H7 (cell line): ENCODE results near the gene PLVAP. TPM values are rescaled to one million over a fixed set of nuclear protein-coding genes. Genes with fewer than 3 reads are reported as not detected.

ENCODE experiments used
- DNase-seq: peaks from one replicate; pipeline ENCODE4 v3.0.0; 2012
- H3K27me3 ChIP-seq: 2 replicates; pipeline ENCODE4 v1.6.0; 2011; ENCODE audit warnings: mild to moderate bottlenecking, low read length; ENCODE audit not compliant: control insufficient read depth, insufficient read depth
- H3K36me3 ChIP-seq: replicated peaks from 2 replicates; pipeline ENCODE4 v1.5.1; 2011; ENCODE audit warnings: low read length; ENCODE audit not compliant: control insufficient read depth, insufficient read depth
- H3K4me3 ChIP-seq: 2 replicates; pipeline ENCODE4 v1.5.1; 2011; ENCODE audit warnings: low read depth, mild to moderate bottlenecking, control low read depth, low read length, moderate library complexity; ENCODE audit not compliant: insufficient read depth
- total RNA-seq: library from RNA; depleted of rRNA; stranded (reverse); fragments of >200 nt; shearing (Covaris generic); gene quantifications from 2 replicates; pipeline ENCODE4 v1.2.3, GENCODE V29; 2014

PLVAP gene
- total RNA-seq, 1 experiment from 2014 or later, result not detected

DNA sequence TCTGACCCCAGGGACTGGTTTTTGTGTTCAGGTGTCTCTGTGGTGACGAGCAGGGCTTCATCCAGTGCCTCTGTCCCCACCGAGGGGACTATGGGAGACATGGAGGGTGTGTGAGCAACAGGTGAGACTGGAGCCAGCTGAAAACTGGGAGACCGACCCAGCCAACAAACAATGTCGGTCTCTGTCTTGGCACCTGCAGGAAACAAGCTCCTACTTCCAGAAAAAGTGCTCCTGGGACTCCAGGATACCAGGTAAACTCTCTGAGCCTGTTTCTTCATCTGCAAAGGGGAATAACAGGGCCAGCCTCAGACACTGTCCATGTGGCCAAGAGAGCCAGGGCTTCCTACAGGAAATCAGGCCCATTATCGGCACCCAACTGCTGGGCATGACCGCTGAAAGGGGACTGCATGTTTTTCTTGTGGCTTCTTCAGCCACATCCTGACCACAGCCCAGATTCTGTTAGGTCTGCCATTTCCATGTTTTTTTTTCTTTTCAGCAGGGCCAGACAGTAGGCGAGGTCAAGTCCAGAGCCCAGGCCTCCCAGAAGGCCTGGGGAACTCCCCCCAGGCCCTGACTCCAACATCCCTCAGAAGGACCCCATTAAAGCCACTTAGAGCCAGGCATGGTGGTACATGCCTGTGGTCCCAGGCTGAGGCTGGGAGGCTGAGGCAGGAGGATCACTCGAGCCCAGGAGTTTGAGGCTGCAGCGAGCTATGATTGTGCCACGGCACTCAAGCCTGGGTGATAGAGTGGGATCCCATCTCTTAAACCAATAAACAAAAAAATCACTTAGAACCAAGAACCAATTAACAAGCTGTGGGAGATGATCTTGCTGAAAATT, 29.1 kb upstream of the PLVAP start:
- no peak for DNase-seq
- peaks cover 3% of the 10 kb centered on the region; the same call in 1 of the 2 replicates for H3K36me3 ChIP-seq
- H3K4me3 ChIP-seq, result peak overlapping the region; percentile 8; the same call in 1 of the 2 replicates
- H3K27me3 ChIP-seq, result no peaks in the 10 kb centered on the region

- Histone ChIP-seq H3K36me3 (peaks cover 3% of the 10 kb centered on the region; the same call in 1 of the 2 replicates), H3K27me3 (no peaks in the 10 kb centered on the region), H3K4me3 (peak within 1 kb of the TSS; percentile 57)
- DNase-seq, result peak; percentile 87
Measured at GRCh38 chr19:17405250-17406045, 28.3 kb upstream of the PLVAP start, which contains the start of gene BST2. BST2 (minus strand) TSS chr19:17405630; CDS start chr19:17405575, 55 bp downstream.

DNA sequence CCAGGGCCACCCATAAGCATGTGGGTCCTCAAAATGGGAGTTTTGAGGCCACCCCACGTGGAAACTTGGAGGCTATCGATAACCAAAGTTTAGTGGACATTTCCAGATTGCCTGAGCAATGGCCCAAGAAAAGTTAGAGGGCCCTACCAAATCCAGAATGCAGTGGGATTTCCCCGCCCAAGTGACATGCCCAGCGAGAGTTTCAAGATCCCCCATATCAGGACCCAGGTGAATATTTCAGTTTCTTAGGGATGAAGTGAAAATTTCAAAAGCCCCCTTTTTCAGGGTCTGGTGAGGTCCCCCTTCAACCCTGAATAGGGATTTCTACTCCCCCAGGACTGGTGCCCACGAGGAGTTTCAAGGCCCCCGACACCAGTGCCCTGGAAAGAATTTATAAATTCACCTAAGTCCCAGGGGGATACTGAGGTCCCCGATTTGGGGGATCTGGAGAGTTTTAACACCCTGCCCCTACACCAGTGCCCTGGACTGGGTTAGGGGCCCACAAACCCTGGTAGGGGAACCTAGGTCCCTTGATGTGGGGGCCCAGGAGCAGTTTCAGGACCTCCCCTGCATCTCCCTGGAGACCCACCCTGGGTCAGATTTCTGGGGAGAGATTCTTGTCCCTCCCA, 27.6 kb upstream of the PLVAP start:
- Histone ChIP-seq H3K27me3 (no peaks in the 10 kb centered on the region), H3K4me3 (peak overlapping the region; percentile 57), H3K36me3 (peaks cover 3% of the 10 kb centered on the region)
- no peak for DNase-seq

GRCh38 chr19:17404015-17404414, 26.9 kb upstream of the PLVAP start:
- Histone ChIP-seq H3K36me3 (peaks cover 3% of the 10 kb centered on the region), H3K27me3 (no peaks in the 10 kb centered on the region), H3K4me3 (peak overlapping the region; percentile 57)
- peak; percentile 82 for DNase-seq

DNA sequence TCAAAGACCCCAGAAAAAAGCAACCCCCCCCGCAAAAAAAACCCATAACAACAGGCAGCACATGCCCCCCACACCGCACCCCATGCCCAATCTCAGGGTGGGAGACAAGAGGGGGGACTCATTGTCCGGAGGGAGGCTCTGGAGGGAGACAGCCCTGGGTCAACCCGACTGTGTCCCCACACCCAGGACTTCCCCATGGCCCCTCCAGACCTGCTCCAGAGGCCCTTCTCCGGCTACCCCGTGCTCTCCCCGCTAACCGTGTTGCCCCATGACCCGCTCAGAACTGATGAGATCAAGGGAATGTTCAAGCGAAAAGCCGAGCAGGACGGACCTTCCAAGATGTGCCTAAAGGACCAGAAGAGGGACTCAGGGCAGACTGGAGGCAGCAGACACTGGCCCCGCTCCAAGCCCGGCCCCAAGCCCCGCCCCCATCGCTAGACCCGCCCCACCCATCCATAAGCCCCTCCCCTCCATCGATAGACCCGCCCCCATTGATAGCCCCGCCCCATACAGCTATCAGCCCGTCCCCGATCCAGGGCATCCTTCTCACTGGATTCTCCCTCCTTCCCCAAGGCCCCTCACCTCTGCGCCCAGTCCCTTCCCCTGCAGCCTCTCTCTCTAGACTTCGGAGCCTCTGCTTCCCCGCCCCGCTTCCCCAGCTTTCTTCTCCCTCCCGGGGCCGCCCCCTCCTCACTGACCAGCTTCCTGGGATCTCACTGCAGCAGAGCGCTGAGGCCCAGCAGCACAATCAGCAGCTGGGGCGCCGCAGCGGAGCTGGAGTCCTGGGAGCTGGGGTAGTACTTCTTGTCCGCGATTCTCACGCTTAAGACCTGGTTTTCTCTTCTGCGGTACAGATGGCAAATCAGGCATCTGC, 26.1 kb upstream of the PLVAP start:
- Histone ChIP-seq H3K4me3 (peak overlapping the region; percentile 57), H3K27me3 (no peaks in the 10 kb centered on the region), H3K36me3 (peaks cover 5% of the 10 kb centered on the region)
- peak; percentile 99 for DNase-seq

DNA sequence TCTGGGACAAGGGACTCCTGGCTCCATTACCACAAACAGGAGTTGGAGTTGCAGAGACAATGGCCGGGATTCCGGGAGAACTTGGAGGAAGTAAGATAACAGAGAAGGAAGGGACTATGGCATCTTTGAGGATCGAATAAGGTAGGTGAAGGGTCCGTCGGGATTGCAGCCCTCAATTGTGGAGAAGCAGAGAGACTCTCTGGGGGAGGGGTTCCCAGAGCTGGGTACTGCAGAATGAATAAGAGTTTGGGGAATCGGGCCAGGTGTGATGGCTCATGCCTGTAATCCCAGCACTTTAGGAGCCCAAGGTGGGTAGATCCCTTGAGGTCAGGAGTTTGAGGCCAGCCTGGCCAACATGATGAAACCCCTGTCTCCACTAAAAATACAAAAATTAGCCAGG, 24.5 kb upstream of the PLVAP start:
- no peak for DNase-seq
- no peaks in the 10 kb centered on the region for H3K27me3 ChIP-seq
- H3K36me3 ChIP-seq, result peaks cover 5% of the 10 kb centered on the region
- no peak overlapping the region for H3K4me3 ChIP-seq

GRCh38 chr19:17398902-17399527, 21.9 kb upstream of the PLVAP start:
- DNase-seq, result no peak
- Histone ChIP-seq H3K36me3 (peaks cover 5% of the 10 kb centered on the region), H3K27me3 (no peaks in the 10 kb centered on the region), H3K4me3 (no peak overlapping the region)

- Histone ChIP-seq H3K4me3 (no peak overlapping the region), H3K36me3 (peaks cover 2% of the 10 kb centered on the region), H3K27me3 (peaks cover 6% of the 10 kb centered on the region)
- DNase-seq, result peak; percentile 92
Measured at GRCh38 chr19:17394891-17395415, 17.8 kb upstream of the PLVAP start.

GRCh38 chr19:17393914-17394313, 16.8 kb upstream of the PLVAP start, which contains the start of gene CCDC194:
CCDC194 (minus strand) TSS chr19:17394196; CDS start chr19:17394158, 38 bp downstream.
- Histone ChIP-seq H3K4me3 (no peak within 1 kb of the TSS), H3K27me3 (peaks cover 11% of the 10 kb centered on the region), H3K36me3 (peaks cover under 1% of the 10 kb centered on the region; the same call in 1 of the 2 replicates)
- DNase-seq, result peak; percentile 69

GRCh38 chr19:17393002-17393401, 15.9 kb upstream of the PLVAP start:
- H3K4me3 ChIP-seq, result no peak overlapping the region
- no peaks in the 10 kb centered on the region for H3K36me3 ChIP-seq
- peaks cover 11% of the 10 kb centered on the region for H3K27me3 ChIP-seq
- DNase-seq, result peak; percentile 34

GRCh38 chr19:17391371-17392151, 14.4 kb upstream of the PLVAP start:
- peak; percentile 78 for DNase-seq
- Histone ChIP-seq H3K4me3 (peak overlapping the region; percentile 36), H3K27me3 (peaks cover 11% of the 10 kb centered on the region), H3K36me3 (no peaks in the 10 kb centered on the region)

GRCh38 chr19:17390665-17391370, 13.7 kb upstream of the PLVAP start:
- no peaks in the 10 kb centered on the region for H3K36me3 ChIP-seq
- peak overlapping the region; percentile 67 for H3K4me3 ChIP-seq
- peak; percentile 99 for DNase-seq
- H3K27me3 ChIP-seq, result peaks cover 11% of the 10 kb centered on the region
